ENCODE results near the gene BPIFA1. TPM values are rescaled to one million over a fixed set of nuclear protein-coding genes. Genes with fewer than 3 reads are reported as not detected.

BPIFA1 gene
- total RNA-seq, 2 donors from 2014 or later, result not detected

DNA sequence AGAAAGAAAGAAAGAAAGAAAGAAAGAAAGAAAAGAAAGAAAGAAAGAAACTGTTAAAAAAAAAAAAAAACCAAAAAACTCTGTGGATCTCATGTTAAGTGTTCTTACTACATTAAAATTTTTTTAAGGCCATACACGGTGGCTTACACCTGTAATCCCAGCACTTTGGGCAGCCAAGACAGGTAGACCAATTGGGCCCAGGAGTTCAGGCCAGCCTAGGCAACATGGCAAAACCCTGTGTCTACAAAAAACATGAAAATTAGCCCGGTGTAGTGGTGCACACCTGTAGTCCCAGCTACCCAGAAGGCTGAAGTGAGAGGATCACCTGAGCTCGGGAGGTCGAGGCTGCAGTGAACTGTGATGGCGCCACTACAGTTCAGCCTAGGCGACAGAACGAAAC, 4.6 kb upstream of the BPIFA1 start:
- H3K27me3 ChIP-seq (replicated peaks; ENCODE audit: insufficient read depth), result no peaks in the 10 kb centered on the region

GRCh38 chr20:33232486-33233072, 3.2 kb upstream of the BPIFA1 start:
- H3K27ac ChIP-seq, result no peak overlapping the region
- DNase-seq (ENCODE audit: low spot score), result no peak
- TF ChIP-seq, protein P1, sequence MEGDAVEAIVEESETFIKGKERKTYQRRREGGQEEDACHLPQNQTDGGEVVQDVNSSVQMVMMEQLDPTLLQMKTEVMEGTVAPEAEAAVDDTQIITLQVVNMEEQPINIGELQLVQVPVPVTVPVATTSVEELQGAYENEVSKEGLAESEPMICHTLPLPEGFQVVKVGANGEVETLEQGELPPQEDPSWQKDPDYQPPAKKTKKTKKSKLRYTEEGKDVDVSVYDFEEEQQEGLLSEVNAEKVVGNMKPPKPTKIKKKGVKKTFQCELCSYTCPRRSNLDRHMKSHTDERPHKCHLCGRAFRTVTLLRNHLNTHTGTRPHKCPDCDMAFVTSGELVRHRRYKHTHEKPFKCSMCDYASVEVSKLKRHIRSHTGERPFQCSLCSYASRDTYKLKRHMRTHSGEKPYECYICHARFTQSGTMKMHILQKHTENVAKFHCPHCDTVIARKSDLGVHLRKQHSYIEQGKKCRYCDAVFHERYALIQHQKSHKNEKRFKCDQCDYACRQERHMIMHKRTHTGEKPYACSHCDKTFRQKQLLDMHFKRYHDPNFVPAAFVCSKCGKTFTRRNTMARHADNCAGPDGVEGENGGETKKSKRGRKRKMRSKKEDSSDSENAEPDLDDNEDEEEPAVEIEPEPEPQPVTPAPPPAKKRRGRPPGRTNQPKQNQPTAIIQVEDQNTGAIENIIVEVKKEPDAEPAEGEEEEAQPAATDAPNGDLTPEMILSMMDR (IDR thresholded peaks at IDR 0.05), result no peak
- intact Hi-C loops (cut with DNase I), result no loop called here
- no peaks in the 10 kb centered on the region for H3K27me3 ChIP-seq (replicated peaks; ENCODE audit: insufficient read depth)
- H3K4me3 ChIP-seq, result no peak overlapping the region
- 34% methylated on average over 2 of the region's 2 CpGs for WGBS
- no peaks in the 10 kb centered on the region for H3K9me3 ChIP-seq
- H3K4me1 ChIP-seq (replicated peaks), result no peaks in the 10 kb centered on the region
- no peaks in the 10 kb centered on the region for H3K36me3 ChIP-seq

More for the DNA sequence above, 4.6 kb upstream of the BPIFA1 start:
- TF ChIP-seq, protein P1 (IDR thresholded peaks at IDR 0.05), result no peak
- no peak for TF ChIP-seq POLR2A (IDR thresholded peaks at IDR 0.05)
- TF ChIP-seq POLR2AphosphoS5 (IDR thresholded peaks at IDR 0.05), result no peak
- intact Hi-C loops (cut with DNase I), result no loop called here
- Histone ChIP-seq H3K27ac (no peak overlapping the region), H3K4me1 (replicated peaks) (no peaks in the 10 kb centered on the region), H3K36me3 (no peaks in the 10 kb centered on the region), H3K4me3 (no peak overlapping the region), H3K9me3 (no peaks in the 10 kb centered on the region)
- 60% methylated on average over 7 of the region's 7 CpGs for WGBS
- DNase-seq (ENCODE audit: low spot score), result no peak

DNA sequence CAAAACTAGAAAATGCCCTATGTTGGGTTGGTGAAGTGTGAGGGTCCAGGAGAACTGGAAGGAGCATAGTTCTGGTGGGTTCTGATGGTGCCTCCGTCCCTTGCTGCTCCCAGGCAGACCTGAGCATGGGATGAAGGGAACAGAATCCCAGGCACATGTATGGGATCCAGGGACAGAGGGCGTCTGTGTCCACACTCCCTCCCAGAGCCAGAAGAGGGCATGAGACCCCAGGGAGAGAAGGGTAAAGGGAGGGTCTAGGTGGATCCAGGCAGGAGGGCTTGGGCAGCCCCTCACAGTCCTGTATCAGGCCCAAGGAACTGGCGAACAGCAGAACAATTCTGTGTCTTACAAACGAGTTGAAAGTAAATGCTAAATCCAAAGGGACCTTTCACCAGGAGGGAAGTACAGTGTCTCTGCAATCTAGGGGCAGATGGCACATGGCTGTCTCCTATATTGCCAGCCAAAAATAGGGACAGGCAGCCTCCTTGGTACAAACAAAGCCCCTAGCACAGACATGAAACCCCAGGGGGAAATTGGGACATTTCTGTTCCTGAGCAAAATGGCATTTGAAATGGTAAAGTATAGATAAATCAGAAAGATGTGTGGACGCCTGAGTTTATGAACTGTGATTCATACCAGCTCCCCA, 2.5 kb upstream of the BPIFA1 start:
- no peak for DNase-seq (ENCODE audit: low spot score)
- no peak overlapping the region for H3K4me3 ChIP-seq
- no peaks in the 10 kb centered on the region for H3K36me3 ChIP-seq
- TF ChIP-seq, protein P1 (IDR thresholded peaks at IDR 0.05), result no peak
- TF ChIP-seq POLR2A (IDR thresholded peaks at IDR 0.05) (no peak), POLR2AphosphoS5 (IDR thresholded peaks at IDR 0.05) (no peak)
- H3K4me1 ChIP-seq (replicated peaks), result no peaks in the 10 kb centered on the region
- H3K27ac ChIP-seq, result no peak overlapping the region
- no peaks in the 10 kb centered on the region for H3K9me3 ChIP-seq
- H3K27me3 ChIP-seq (replicated peaks; ENCODE audit: insufficient read depth), result no peaks in the 10 kb centered on the region
- 21% methylated on average over 5 of the region's 5 CpGs for WGBS
- intact Hi-C loops (cut with DNase I), result no loop called here

- WGBS, result 86% methylated on average over 2 of the region's 2 CpGs
- no peak for DNase-seq (ENCODE audit: low spot score)
- Histone ChIP-seq H3K27ac (no peak overlapping the region), H3K4me1 (replicated peaks) (no peaks in the 10 kb centered on the region), H3K9me3 (no peaks in the 10 kb centered on the region), H3K27me3 (replicated peaks; ENCODE audit: insufficient read depth) (no peaks in the 10 kb centered on the region), H3K4me3 (no peak overlapping the region), H3K36me3 (no peaks in the 10 kb centered on the region)
- no peak for TF ChIP-seq POLR2AphosphoS5 (IDR thresholded peaks at IDR 0.05)
- TF ChIP-seq, protein P1 (IDR thresholded peaks at IDR 0.05), result no peak
- TF ChIP-seq POLR2A (IDR thresholded peaks at IDR 0.05), result no peak
- intact Hi-C loops (cut with DNase I), result no loop called here
Observed at GRCh38 chr20:33234050-33234449, 1.7 kb upstream of the BPIFA1 start.

DNA sequence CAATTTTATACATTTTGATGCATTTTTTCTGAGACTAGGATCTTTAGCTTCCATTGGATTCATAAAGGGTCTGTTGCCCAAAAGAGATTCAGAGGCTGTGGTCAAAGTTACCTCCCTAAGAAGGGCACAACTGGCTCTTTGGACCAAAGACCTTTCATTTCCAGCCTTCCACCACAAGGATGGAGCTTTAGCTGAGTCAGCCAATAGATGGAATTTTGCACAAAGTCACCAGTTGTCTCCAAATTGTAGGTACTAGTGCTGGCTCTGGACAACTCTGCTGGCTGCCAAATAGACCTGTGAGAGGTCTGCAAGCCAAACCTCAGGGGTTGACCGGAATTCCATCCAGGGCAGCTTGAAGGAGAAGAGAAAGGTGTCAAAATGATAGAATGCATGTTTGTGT, 555 bp downstream of the BPIFA1 start:
- H3K4me3 ChIP-seq, result no peak overlapping the region
- intact Hi-C loops (cut with DNase I), result no loop called here
- DNase-seq (ENCODE audit: low spot score), result no peak
- H3K27ac ChIP-seq, result no peak overlapping the region
- no peaks in the 10 kb centered on the region for H3K9me3 ChIP-seq
- TF ChIP-seq, protein P1 (IDR thresholded peaks at IDR 0.05), result no peak
- TF ChIP-seq POLR2AphosphoS5 (IDR thresholded peaks at IDR 0.05) (no peak), POLR2A (IDR thresholded peaks at IDR 0.05) (no peak)
- H3K4me1 ChIP-seq (replicated peaks), result no peaks in the 10 kb centered on the region
- H3K27me3 ChIP-seq (replicated peaks; ENCODE audit: insufficient read depth), result no peaks in the 10 kb centered on the region
- no peaks in the 10 kb centered on the region for H3K36me3 ChIP-seq
- WGBS, result 40% methylated on average over 1 of the region's 1 CpG
